Smooth muscle cell (in vitro differentiated cells): ENCODE results near the gene FHOD3. TPM values are rescaled to one million over a fixed set of nuclear protein-coding genes. Genes with fewer than 3 reads are reported as not detected.

Experiments used
- DNase-seq: peaks from one replicate; lab custom pipeline; 2025; ENCODE audit not compliant: unreplicated experiment; lab: John Stamatoyannopoulos, UW
- H2AFZ ChIP-seq: fragments of 200-600 bp; sonication (generic); 2 replicates; pipeline ENCODE4 v1.6.0; 2016; ENCODE audit warnings: antibody characterized with exemption, low read depth, mild to moderate bottlenecking
- H3F3A ChIP-seq: fragments of 200-600 bp; sonication (generic); 2 replicates; pipeline ENCODE4 v1.6.0; 2017; ENCODE audit warnings: antibody characterized with exemption, low read depth
- H3K27ac ChIP-seq: fragments of 200-600 bp; sonication (generic); 2 replicates; pipeline ENCODE4 v1.5.1; 2016; ENCODE audit warnings: low read depth, mild to moderate bottlenecking
- H3K27me3 ChIP-seq: fragments of 200-600 bp; sonication (generic); 2 replicates; pipeline ENCODE4 v1.6.1; 2016; ENCODE audit warnings: low read depth, mild to moderate bottlenecking
- H3K36me3 ChIP-seq: fragments of 200-600 bp; sonication (generic); 2 replicates; pipeline ENCODE4 v1.5.1; 2016; ENCODE audit warnings: low read depth
- H3K4me1 ChIP-seq: fragments of 200-600 bp; sonication (generic); 2 replicates; pipeline ENCODE4 v1.5.1; 2016; ENCODE audit warnings: low read depth
- H3K4me2 ChIP-seq: fragments of 200-600 bp; sonication (generic); 2 replicates; pipeline ENCODE4 v1.6.0; 2016; ENCODE audit warnings: mild to moderate bottlenecking
- H3K4me3 ChIP-seq: fragments of 200-600 bp; sonication (generic); 2 replicates; pipeline ENCODE4 v1.5.1; 2016; ENCODE audit warnings: mild to moderate bottlenecking
- H3K79me2 ChIP-seq: fragments of 200-600 bp; sonication (generic); 2 replicates; pipeline ENCODE4 v1.6.0; 2016; ENCODE audit warnings: low read depth, mild to moderate bottlenecking
- H3K9ac ChIP-seq: fragments of 200-600 bp; sonication (generic); 2 replicates; pipeline ENCODE4 v1.6.0; 2016; ENCODE audit warnings: low read depth
- H3K9me3 ChIP-seq: fragments of 200-600 bp; sonication (generic); replicated peaks from 2 replicates; pipeline ENCODE4 v1.5.1; 2016; ENCODE audit warnings: low read depth
- H4K20me1 ChIP-seq: fragments of 200-600 bp; sonication (generic); 2 replicates; pipeline ENCODE4 v1.6.0; 2016; ENCODE audit warnings: low read depth
- WGBS: methylation state at CpG from one replicate; pipeline ENCODE4 v1.1.7; 2016; ENCODE audit warnings: low lambda C conversion rate; 5-methylcytosine and 5-hydroxymethylcytosine counted together
- polyA plus RNA-seq: library from polyadenylated mRNA; unstranded; fragments of >200 nt; fragmentation: Nextera tagmentation; extraction: Ambion mirVana; gene quantifications from 2 replicates; pipeline ENCODE4 v1.2.1, GENCODE V29; 2016
- total RNA-seq: library from RNA; depleted of rRNA; stranded (reverse); fragments of >200 nt; gene quantifications from 2 replicates; pipeline ENCODE4 v1.2.3, GENCODE V29; 2014
- TF ChIP-seq, protein P1 (sequence below): fragments of 200-600 bp; sonication (generic); IDR thresholded peaks from 2 replicates; pipeline ENCODE4 v1.5.1; 2017; ENCODE audit warnings: borderline replicate concordance, mild to moderate bottlenecking, antibody characterized with exemption; ENCODE audit not compliant: insufficient read depth, poor library complexity, severe bottlenecking

The FHOD3 gene
- total and polyA plus RNA-seq, 2 experiments from 2014 or later = 6.3 to 19.4 TPM

GRCh38 chr18:36446059-36446458 is 148.5 kb downstream of the FHOD3 start:
- H3K27me3 ChIP-seq = no peaks in the 10 kb centered on the region
- peaks cover 13% of the 10 kb centered on the region for H3K79me2 ChIP-seq
- WGBS = 58% methylated on average over 11 of the region's 11 CpGs
- H3K9ac ChIP-seq = no peak overlapping the region
- H3K4me1 ChIP-seq = peaks cover 62% of the 10 kb centered on the region
- no peaks in the 10 kb centered on the region for H4K20me1 ChIP-seq
- TF ChIP-seq, protein P1, sequence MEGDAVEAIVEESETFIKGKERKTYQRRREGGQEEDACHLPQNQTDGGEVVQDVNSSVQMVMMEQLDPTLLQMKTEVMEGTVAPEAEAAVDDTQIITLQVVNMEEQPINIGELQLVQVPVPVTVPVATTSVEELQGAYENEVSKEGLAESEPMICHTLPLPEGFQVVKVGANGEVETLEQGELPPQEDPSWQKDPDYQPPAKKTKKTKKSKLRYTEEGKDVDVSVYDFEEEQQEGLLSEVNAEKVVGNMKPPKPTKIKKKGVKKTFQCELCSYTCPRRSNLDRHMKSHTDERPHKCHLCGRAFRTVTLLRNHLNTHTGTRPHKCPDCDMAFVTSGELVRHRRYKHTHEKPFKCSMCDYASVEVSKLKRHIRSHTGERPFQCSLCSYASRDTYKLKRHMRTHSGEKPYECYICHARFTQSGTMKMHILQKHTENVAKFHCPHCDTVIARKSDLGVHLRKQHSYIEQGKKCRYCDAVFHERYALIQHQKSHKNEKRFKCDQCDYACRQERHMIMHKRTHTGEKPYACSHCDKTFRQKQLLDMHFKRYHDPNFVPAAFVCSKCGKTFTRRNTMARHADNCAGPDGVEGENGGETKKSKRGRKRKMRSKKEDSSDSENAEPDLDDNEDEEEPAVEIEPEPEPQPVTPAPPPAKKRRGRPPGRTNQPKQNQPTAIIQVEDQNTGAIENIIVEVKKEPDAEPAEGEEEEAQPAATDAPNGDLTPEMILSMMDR = no peak
- no peak overlapping the region for H3K4me2 ChIP-seq
- H3K9me3 ChIP-seq = no peaks in the 10 kb centered on the region
- no peak overlapping the region for H3K27ac ChIP-seq
- H3F3A ChIP-seq = peaks cover 17% of the 10 kb centered on the region
- no peak for DNase-seq
- H3K4me3 ChIP-seq = no peak overlapping the region
- H3K36me3 ChIP-seq = no peaks in the 10 kb centered on the region
- H2AFZ ChIP-seq = no peak overlapping the region

DNA sequence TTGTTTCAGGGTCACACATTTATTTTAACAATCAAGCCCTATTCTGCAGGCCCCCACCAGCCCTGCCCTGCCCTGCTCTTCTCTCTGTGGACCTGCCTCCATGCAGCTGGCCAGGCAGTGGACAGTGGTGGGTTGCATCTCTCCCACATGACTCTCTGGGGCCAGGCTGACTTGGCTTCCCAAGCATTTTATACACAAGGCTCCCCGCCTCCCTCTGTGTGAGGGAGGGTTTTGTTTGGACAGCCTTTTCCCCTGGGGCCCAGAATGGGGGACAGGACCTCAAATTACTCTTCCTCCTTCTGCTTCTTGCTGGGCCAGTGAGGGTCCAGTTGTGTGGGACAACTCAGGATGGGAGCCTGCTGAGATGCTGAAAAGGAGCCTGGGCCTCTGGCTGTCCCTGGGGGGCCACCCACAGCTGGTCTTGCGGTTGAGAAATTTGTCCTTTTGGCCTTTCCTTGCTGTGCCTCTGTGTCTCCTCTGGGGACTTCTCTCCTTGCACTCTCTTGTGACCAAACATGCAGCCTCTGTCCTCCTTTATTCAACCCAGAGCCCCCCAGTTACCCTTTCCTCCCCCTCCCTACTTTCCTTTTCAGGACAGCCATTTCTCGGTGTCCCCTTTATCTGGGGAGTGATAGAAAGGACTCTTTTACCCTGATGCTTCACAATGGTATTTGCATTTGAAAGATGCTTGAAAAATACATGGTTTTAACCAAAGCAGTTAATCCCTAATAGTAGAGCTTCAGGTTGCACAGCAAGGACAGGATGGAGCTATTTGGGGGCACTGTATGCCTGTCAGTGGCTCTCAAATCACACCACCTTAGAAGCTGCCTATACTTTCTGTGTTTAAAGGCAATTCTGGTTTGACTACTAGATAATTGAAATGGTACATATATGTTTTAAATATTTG is 151.1 kb downstream of the FHOD3 start:
- Histone ChIP-seq H2AFZ (no peak overlapping the region), H4K20me1 (no peaks in the 10 kb centered on the region), H3K9me3 (no peaks in the 10 kb centered on the region), H3F3A (no peaks in the 10 kb centered on the region), H3K79me2 (peaks cover 18% of the 10 kb centered on the region), H3K27ac (no peak overlapping the region), H3K4me1 (peaks cover 79% of the 10 kb centered on the region), H3K27me3 (no peaks in the 10 kb centered on the region), H3K4me2 (no peak overlapping the region), H3K36me3 (no peaks in the 10 kb centered on the region), H3K4me3 (no peak overlapping the region), H3K9ac (no peak overlapping the region)
- DNase-seq = no peak
- TF ChIP-seq, protein P1 = no peak
- WGBS = 75% methylated on average over 3 of the region's 3 CpGs

DNA sequence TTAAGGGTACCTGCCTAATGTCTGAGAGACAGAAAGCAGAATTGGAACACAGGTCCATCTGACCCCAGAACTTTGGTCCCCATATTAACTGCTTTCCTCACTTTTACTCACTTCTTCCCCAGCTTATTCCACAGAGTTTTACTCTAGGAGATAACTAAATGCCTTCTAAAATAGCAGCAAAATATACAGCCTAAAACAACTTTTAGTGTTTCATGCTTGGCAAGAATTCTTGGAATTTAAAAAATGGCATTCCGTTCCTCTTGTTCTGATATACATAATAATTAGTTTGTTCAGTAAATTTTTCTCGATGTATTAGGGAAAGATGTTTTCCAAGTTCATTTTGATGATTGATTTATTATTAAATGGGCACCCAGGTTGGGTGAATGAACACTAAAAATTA is 151.9 kb downstream of the FHOD3 start:
- H3K4me2 ChIP-seq = no peak overlapping the region
- H4K20me1 ChIP-seq = no peaks in the 10 kb centered on the region
- no peak overlapping the region for H3K4me3 ChIP-seq
- H3K27ac ChIP-seq = no peak overlapping the region
- no peak overlapping the region for H2AFZ ChIP-seq
- H3K4me1 ChIP-seq = peaks cover 79% of the 10 kb centered on the region
- TF ChIP-seq, protein P1 = no peak
- 58% methylated on average over 2 of the region's 2 CpGs for WGBS
- no peak for DNase-seq
- no peaks in the 10 kb centered on the region for H3F3A ChIP-seq
- H3K27me3 ChIP-seq = no peaks in the 10 kb centered on the region
- no peaks in the 10 kb centered on the region for H3K36me3 ChIP-seq
- peaks cover 16% of the 10 kb centered on the region for H3K79me2 ChIP-seq
- H3K9ac ChIP-seq = no peak overlapping the region
- no peaks in the 10 kb centered on the region for H3K9me3 ChIP-seq
